Panc1 (cell line): ENCODE results near the gene SEC14L2.

Experiments used
- SIN3A ChIP-seq: IDR thresholded peaks from 2 replicates; pipeline ENCODE4 v1.6.1; 2012; ENCODE audit warnings: low read depth, mild to moderate bottlenecking, low read length, moderate library complexity, borderline replicate concordance; ENCODE audit not compliant: insufficient read depth
- TCF7L2 ChIP-seq: IDR thresholded peaks from 2 replicates; pipeline ENCODE4 v1.6.1; 2011; ENCODE audit warnings: mild to moderate bottlenecking, low read depth, low read length, inconsistent platforms
- TF ChIP-seq, protein P1 (sequence below): fragments of 450-650 bp; IDR thresholded peaks from 2 replicates; pipeline ENCODE4 v1.5.1; 2017; ENCODE audit warnings: mild to moderate bottlenecking

DNA sequence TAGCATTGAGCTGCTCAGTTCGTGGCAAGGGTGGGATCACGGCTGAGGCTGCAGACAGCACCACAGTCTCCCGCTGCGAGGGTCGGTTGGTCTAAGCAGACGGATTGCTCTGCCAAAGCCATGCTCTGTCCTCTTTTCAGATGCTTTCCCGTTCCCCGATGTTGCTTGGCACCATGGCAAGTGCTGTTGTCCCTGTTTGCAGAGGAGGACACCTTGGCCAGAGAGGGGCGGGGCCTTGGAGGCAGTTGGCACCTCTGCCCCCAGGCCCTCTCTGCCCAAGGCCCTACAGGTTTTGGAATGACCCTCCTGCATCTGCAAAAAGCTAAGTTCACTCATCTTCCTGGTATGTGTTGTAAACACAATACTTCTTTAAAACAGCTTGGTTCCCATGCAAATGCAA, 28.4 kb upstream of the SEC14L2 start:
- TF ChIP-seq, protein P1, sequence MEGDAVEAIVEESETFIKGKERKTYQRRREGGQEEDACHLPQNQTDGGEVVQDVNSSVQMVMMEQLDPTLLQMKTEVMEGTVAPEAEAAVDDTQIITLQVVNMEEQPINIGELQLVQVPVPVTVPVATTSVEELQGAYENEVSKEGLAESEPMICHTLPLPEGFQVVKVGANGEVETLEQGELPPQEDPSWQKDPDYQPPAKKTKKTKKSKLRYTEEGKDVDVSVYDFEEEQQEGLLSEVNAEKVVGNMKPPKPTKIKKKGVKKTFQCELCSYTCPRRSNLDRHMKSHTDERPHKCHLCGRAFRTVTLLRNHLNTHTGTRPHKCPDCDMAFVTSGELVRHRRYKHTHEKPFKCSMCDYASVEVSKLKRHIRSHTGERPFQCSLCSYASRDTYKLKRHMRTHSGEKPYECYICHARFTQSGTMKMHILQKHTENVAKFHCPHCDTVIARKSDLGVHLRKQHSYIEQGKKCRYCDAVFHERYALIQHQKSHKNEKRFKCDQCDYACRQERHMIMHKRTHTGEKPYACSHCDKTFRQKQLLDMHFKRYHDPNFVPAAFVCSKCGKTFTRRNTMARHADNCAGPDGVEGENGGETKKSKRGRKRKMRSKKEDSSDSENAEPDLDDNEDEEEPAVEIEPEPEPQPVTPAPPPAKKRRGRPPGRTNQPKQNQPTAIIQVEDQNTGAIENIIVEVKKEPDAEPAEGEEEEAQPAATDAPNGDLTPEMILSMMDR, result no peak
- no peak for TF ChIP-seq SIN3A
- TF ChIP-seq TCF7L2, result no peak
